ENCODE results near the gene VTN. TPM values are rescaled to one million over a fixed set of nuclear protein-coding genes. Genes with fewer than 3 reads are reported as not detected.

The VTN gene
- total and polyA plus RNA-seq, 3 experiments from 2014 or later: 0.18 to 0.57 TPM; not detected in 1

GRCh38 chr17:28331891-28332420, 38.2 kb downstream of the VTN start:
- Histone ChIP-seq H3K36me3 (ENCODE audit: insufficient read depth, low read length) (peaks cover 12% of the 10 kb centered on the region), H3K27me3 (ENCODE audit: insufficient read depth, low read length, poor library complexity, severe bottlenecking) (no peaks in the 10 kb centered on the region), H3K4me1 (ENCODE audit: insufficient read depth, low read length) (peaks cover 23% of the 10 kb centered on the region), H3K4me3 (ENCODE audit: low read length) (no peak overlapping the region), H3K9me3 (ENCODE audit: low read length) (no peaks in the 10 kb centered on the region), H3K27ac (ENCODE audit: low read depth, low read length) (no peak overlapping the region)
- ChIA-PET CTCF (interaction anchor here (2.0 kb wide), 1 partner anchor 14 kb away, joined by 5 read pairs; no protein-coding TSS in a partner anchor), POLR2A (no interaction called here)
- H3K4me1 Mint-ChIP-seq: peaks cover 29 to 43% (median 40%) of the 10 kb centered on the region in 3 donors
- no peaks in the 10 kb centered on the region for H3K27me3 Mint-ChIP-seq
- peak overlapping the region in 2 of 7 donors; percentile 56 to 69 for H3K4me3 Mint-ChIP-seq
- no peak for DNase-seq
- H3K9me3 Mint-ChIP-seq: no peaks in the 10 kb centered on the region
- peak overlapping the region in 3 of 8 donors; percentile 19 to 73 (median 33) for H3K27ac Mint-ChIP-seq
- H3K36me3 Mint-ChIP-seq: peaks cover 5 to 58% (median 6%) of the 10 kb centered on the region in 3 donors

GRCh38 chr17:28330671-28331070, 39.4 kb downstream of the VTN start:
- Histone ChIP-seq H3K27ac (ENCODE audit: low read depth, low read length) (no peak overlapping the region), H3K9me3 (ENCODE audit: low read length) (no peaks in the 10 kb centered on the region), H3K4me3 (ENCODE audit: low read length) (no peak overlapping the region), H3K4me1 (ENCODE audit: insufficient read depth, low read length) (peaks cover 12% of the 10 kb centered on the region), H3K27me3 (ENCODE audit: insufficient read depth, low read length, poor library complexity, severe bottlenecking) (no peaks in the 10 kb centered on the region), H3K36me3 (ENCODE audit: insufficient read depth, low read length) (peaks cover 12% of the 10 kb centered on the region)
- Mint-ChIP-seq H3K4me3 (peak overlapping the region in 2 of 7 donors; percentile 53 to 72), H3K27me3 (no peaks in the 10 kb centered on the region), H3K36me3 (peaks cover 5 to 65% (median 6%) of the 10 kb centered on the region in 3 donors), H3K9me3 (no peaks in the 10 kb centered on the region), H3K27ac (peak overlapping the region in 2 of 8 donors; percentile 42 to 70), H3K4me1 (peaks cover 21 to 32% (median 31%) of the 10 kb centered on the region in 3 donors)
- no peak for DNase-seq
- ChIA-PET POLR2A (no interaction called here), CTCF (interaction anchor here (1.5 to 2.0 kb wide), 2 partner anchors 13 to 28 kb away, joined by 3 to 5 read pairs; no protein-coding TSS in a partner anchor)

- Histone ChIP-seq H3K27ac (ENCODE audit: low read depth, low read length) (no peak overlapping the region), H3K4me3 (ENCODE audit: low read length) (no peak overlapping the region), H3K4me1 (ENCODE audit: insufficient read depth, low read length) (no peaks in the 10 kb centered on the region), H3K36me3 (ENCODE audit: insufficient read depth, low read length) (peaks cover 12% of the 10 kb centered on the region), H3K27me3 (ENCODE audit: insufficient read depth, low read length, poor library complexity, severe bottlenecking) (no peaks in the 10 kb centered on the region), H3K9me3 (ENCODE audit: low read length) (no peaks in the 10 kb centered on the region)
- Mint-ChIP-seq H3K4me3 (peak overlapping the region in 1 of 7 donors; percentile 7), H3K27ac (peak overlapping the region in 1 of 8 donors; percentile 4), H3K36me3 (peaks cover 5 to 57% (median 6%) of the 10 kb centered on the region in 3 donors), H3K4me1 (peaks cover 5 to 13% (median 9%) of the 10 kb centered on the region in 3 donors), H3K9me3 (no peaks in the 10 kb centered on the region), H3K27me3 (no peaks in the 10 kb centered on the region)
- POLR2A ChIA-PET: no interaction called here
- no peak for DNase-seq
- CTCF ChIA-PET: no interaction called here
These were observed 41.8 kb downstream of the VTN start for GRCh38 chr17:28328325-28328724.

GRCh38 chr17:28327709-28328108, 42.4 kb downstream of the VTN start:
- H3K4me3 ChIP-seq (ENCODE audit: low read length): no peak overlapping the region
- H3K4me1 Mint-ChIP-seq: peaks cover 5 to 7% (median 7%) of the 10 kb centered on the region in 3 donors
- no peaks in the 10 kb centered on the region for H3K9me3 ChIP-seq (ENCODE audit: low read length)
- CTCF ChIA-PET: no interaction called here
- no peak overlapping the region for H3K27ac ChIP-seq (ENCODE audit: low read depth, low read length)
- H3K4me1 ChIP-seq (ENCODE audit: insufficient read depth, low read length): no peaks in the 10 kb centered on the region
- no peak overlapping the region for H3K4me3 Mint-ChIP-seq
- no peak for DNase-seq
- no peaks in the 10 kb centered on the region for H3K27me3 ChIP-seq (ENCODE audit: insufficient read depth, low read length, poor library complexity, severe bottlenecking)
- POLR2A ChIA-PET: no interaction called here
- no peaks in the 10 kb centered on the region for H3K27me3 Mint-ChIP-seq
- no peaks in the 10 kb centered on the region for H3K9me3 Mint-ChIP-seq
- H3K36me3 Mint-ChIP-seq: peaks cover 5 to 57% (median 6%) of the 10 kb centered on the region in 3 donors
- H3K36me3 ChIP-seq (ENCODE audit: insufficient read depth, low read length): peaks cover 12% of the 10 kb centered on the region
- peak overlapping the region in 1 of 8 donors; percentile 23 for H3K27ac Mint-ChIP-seq

- DNase-seq: no peak
- ChIA-PET CTCF (no interaction called here), POLR2A (no interaction called here)
- Histone ChIP-seq H3K4me3 (ENCODE audit: low read length) (no peak overlapping the region), H3K27ac (ENCODE audit: low read depth, low read length) (no peak overlapping the region), H3K4me1 (ENCODE audit: insufficient read depth, low read length) (no peaks in the 10 kb centered on the region), H3K27me3 (ENCODE audit: insufficient read depth, low read length, poor library complexity, severe bottlenecking) (no peaks in the 10 kb centered on the region), H3K36me3 (ENCODE audit: insufficient read depth, low read length) (peaks cover 12% of the 10 kb centered on the region), H3K9me3 (ENCODE audit: low read length) (no peaks in the 10 kb centered on the region)
- Mint-ChIP-seq H3K4me1 (peaks cover under 1 to 1% (median 1%) of the 10 kb centered on the region in 3 donors), H3K27ac (no peak overlapping the region), H3K36me3 (peaks cover 5 to 54% (median 6%) of the 10 kb centered on the region in 3 donors), H3K4me3 (no peak overlapping the region), H3K27me3 (no peaks in the 10 kb centered on the region), H3K9me3 (no peaks in the 10 kb centered on the region)
These were observed 43.0 kb downstream of the VTN start for GRCh38 chr17:28327031-28327607.

GRCh38 chr17:28326114-28326513, 44.0 kb downstream of the VTN start:
- Mint-ChIP-seq H3K27me3 (no peaks in the 10 kb centered on the region), H3K27ac (no peak overlapping the region), H3K4me3 (no peak overlapping the region), H3K36me3 (peaks cover 5 to 44% (median 5%) of the 10 kb centered on the region in 3 donors), H3K4me1 (no peaks in the 10 kb centered on the region), H3K9me3 (no peaks in the 10 kb centered on the region)
- Histone ChIP-seq H3K4me3 (ENCODE audit: low read length) (no peak overlapping the region), H3K27me3 (ENCODE audit: insufficient read depth, low read length, poor library complexity, severe bottlenecking) (no peaks in the 10 kb centered on the region), H3K27ac (ENCODE audit: low read depth, low read length) (no peak overlapping the region), H3K9me3 (ENCODE audit: low read length) (no peaks in the 10 kb centered on the region), H3K4me1 (ENCODE audit: insufficient read depth, low read length) (no peaks in the 10 kb centered on the region), H3K36me3 (ENCODE audit: insufficient read depth, low read length) (peaks cover 12% of the 10 kb centered on the region)
- CTCF ChIA-PET: interaction anchor here (0.8 kb wide), 1 partner anchor 75 kb away, joined by 3 read pairs; no protein-coding TSS in a partner anchor
- DNase-seq: no peak
- POLR2A ChIA-PET: no interaction called here

- POLR2A ChIA-PET: interaction anchor here (0.5 kb wide), 1 partner anchor 27 kb away, joined by 6 read pairs; no protein-coding TSS in a partner anchor
- H3K36me3 Mint-ChIP-seq: peaks cover 5 to 35% (median 5%) of the 10 kb centered on the region in 3 donors
- Histone ChIP-seq H3K36me3 (ENCODE audit: insufficient read depth, low read length) (peaks cover 12% of the 10 kb centered on the region), H3K27ac (ENCODE audit: low read depth, low read length) (no peak overlapping the region), H3K9me3 (ENCODE audit: low read length) (no peaks in the 10 kb centered on the region), H3K4me1 (ENCODE audit: insufficient read depth, low read length) (no peaks in the 10 kb centered on the region), H3K4me3 (ENCODE audit: low read length) (no peak overlapping the region), H3K27me3 (ENCODE audit: insufficient read depth, low read length, poor library complexity, severe bottlenecking) (no peaks in the 10 kb centered on the region)
- no peak for DNase-seq
- H3K4me3 Mint-ChIP-seq: no peak overlapping the region
- H3K27me3 Mint-ChIP-seq: no peaks in the 10 kb centered on the region
- H3K9me3 Mint-ChIP-seq: no peaks in the 10 kb centered on the region
- H3K4me1 Mint-ChIP-seq: peaks cover 2 to 7% (median 6%) of the 10 kb centered on the region in 3 donors
- CTCF ChIA-PET: no interaction called here
- H3K27ac Mint-ChIP-seq: no peak overlapping the region
These were observed 44.9 kb downstream of the VTN start for GRCh38 chr17:28325211-28325610.

GRCh38 chr17:28324781-28325180, 45.3 kb downstream of the VTN start:
- Histone ChIP-seq H3K27ac (ENCODE audit: low read depth, low read length) (no peak overlapping the region), H3K27me3 (ENCODE audit: insufficient read depth, low read length, poor library complexity, severe bottlenecking) (no peaks in the 10 kb centered on the region), H3K4me1 (ENCODE audit: insufficient read depth, low read length) (peaks cover 3% of the 10 kb centered on the region), H3K9me3 (ENCODE audit: low read length) (no peaks in the 10 kb centered on the region), H3K36me3 (ENCODE audit: insufficient read depth, low read length) (peaks cover 12% of the 10 kb centered on the region), H3K4me3 (ENCODE audit: low read length) (no peak overlapping the region)
- Mint-ChIP-seq H3K36me3 (peaks cover 5 to 35% (median 5%) of the 10 kb centered on the region in 3 donors), H3K27me3 (no peaks in the 10 kb centered on the region), H3K27ac (no peak overlapping the region), H3K4me1 (peaks cover 6 to 12% (median 11%) of the 10 kb centered on the region in 3 donors), H3K4me3 (no peak overlapping the region), H3K9me3 (no peaks in the 10 kb centered on the region)
- ChIA-PET POLR2A (no interaction called here), CTCF (no interaction called here)
- DNase-seq: no peak

Measured in CD8-positive, alpha-beta memory T cell (primary cell).